GM12801 (cell line): Measurements from ENCODE around the gene GUCY2D.

Source experiments
- CTCF ChIP-seq: IDR thresholded peaks from one replicate; pipeline ENCODE4 v1.5.1; 2011; ENCODE audit warnings: control low read depth; ENCODE audit not compliant: insufficient read length; ENCODE audit errors: extremely low read depth

GUCY2D gene

DNA sequence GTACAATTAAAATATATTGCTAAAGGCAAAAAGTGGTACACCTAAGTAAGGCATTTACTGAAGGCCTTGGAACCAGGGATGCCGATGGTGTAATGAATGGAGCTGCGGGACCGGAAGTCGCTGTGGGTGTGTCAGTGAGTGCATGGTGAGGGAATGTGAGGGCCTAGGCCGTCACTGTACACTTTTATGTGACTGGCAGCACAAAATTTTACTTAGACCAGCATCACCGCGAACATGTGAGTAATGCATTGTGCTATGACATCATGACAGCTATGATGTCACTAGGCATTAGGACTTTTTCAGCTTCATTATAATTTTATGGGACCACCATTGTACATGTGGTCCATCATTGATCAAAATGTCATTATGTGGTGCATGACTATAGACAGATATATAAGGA, 51.2 kb downstream of the GUCY2D start:
- no peak for TF ChIP-seq CTCF

DNA sequence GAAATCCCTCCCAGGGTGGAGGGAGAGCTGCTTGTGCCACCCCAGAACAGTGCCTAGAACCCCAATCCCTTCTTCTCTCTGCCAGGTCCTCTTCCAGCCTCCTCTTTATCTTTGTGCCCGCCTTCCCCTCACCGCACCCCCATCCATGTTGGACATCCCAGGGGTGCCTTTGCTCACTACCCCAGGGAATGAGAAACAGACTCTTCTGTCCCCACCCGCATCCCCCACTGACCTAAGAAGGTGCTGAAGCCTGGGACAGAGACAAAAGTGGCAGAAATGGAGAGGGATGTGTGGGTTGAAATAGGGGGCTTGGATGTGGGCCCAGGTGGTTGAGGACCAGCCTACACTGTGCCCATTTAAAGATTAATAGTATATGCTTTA, 53.4 kb downstream of the GUCY2D start:
- no peak for TF ChIP-seq CTCF

DNA sequence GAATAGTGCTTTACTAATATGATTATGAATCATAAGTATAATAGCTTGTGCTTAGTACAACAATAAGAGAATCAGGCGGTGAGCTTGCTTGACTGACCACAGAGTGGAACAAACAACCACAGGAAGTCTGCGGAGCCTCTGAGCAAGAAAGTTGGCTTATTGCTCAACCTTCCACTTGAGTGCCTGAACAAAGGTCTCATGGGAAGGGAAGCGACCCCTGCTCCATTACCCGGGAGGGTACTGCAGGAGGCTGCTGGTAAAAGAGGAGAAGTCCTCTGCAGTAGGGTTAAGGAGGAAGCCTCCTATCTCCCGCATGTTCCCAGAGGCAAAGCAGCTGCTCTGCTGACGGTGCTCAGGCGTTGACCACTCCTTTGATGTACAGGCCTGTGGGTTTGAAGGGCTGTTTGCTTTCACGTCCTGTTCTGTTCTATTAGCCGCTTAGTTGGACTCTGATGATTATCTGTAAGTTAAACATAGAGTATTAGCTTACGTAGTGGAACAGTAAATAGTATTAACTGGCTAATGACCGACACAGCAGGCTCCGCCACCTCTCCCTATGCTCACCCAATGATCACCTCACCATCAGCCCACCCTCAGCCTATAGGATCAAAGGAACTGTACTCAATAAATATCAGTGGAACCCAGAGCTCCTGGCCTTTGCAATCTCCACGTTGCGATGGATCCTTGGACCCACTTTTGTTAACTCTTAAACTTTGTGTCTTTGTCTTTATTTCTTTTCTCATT, 54.0 kb downstream of the GUCY2D start:
- no peak for TF ChIP-seq CTCF

- TF ChIP-seq CTCF, result no peak
Observed at GRCh38 chr17:8056976-8057625, 54.7 kb downstream of the GUCY2D start.

GRCh38 chr17:8057691-8058114, 55.3 kb downstream of the GUCY2D start:
- TF ChIP-seq CTCF, result no peak

DNA sequence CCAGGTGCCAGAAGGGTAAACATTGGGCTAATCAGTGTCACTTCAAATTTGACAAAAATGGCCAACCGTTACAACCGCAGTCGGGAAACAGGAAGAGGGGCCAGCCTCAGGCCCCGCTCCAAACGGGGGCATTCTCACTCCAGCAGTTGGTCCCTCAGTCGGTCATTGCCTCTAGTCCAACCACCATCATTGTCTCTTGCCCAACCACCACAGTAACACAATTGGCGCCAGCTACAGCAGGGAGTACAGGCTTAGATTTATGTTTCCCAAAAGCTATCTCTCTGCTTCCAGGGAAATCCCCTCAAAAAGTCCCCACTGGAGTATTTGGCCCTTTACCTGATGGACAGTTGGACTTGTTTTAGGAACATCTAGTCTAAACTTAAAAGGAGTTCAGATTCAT, 56.7 kb downstream of the GUCY2D start:
- TF ChIP-seq CTCF, result no peak

DNA sequence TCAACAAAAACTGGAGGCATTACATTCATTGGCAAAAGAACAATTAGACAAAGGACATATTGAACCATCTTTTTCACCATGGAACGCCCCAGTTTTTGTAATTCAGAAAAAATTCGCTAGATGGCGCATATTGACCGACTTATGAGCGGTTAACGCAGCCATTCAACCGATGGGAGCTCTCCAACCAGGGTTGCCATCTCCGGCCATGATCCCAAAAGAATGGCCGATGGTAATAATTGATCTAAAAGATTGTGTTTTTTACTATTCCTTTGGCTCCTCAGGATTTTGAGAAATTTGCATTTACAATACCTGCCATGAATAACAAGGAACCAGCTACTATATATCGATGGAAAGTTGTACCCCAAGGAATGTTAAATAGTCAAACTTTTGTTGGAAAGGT, 57.9 kb downstream of the GUCY2D start:
- no peak for TF ChIP-seq CTCF
